G401.6 (cell line): Measurements from ENCODE around the gene S1PR5.
"Not testable (repeated sequence)": the region's sequence is repeated elsewhere in the genome, so short reads cannot be mapped to it uniquely, and the experiment has no call there.

ENCODE experiments used
- FAIRE-seq: peaks from 2 replicates; lab custom pipeline; 2012; peaks lifted over from hg19 to GRCh38; lab: Jason Lieb, UNC

Gene S1PR5

GRCh38 chr19:10544242-10544752 is 27.1 kb upstream of the S1PR5 start:
- no peak for FAIRE-seq

DNA sequence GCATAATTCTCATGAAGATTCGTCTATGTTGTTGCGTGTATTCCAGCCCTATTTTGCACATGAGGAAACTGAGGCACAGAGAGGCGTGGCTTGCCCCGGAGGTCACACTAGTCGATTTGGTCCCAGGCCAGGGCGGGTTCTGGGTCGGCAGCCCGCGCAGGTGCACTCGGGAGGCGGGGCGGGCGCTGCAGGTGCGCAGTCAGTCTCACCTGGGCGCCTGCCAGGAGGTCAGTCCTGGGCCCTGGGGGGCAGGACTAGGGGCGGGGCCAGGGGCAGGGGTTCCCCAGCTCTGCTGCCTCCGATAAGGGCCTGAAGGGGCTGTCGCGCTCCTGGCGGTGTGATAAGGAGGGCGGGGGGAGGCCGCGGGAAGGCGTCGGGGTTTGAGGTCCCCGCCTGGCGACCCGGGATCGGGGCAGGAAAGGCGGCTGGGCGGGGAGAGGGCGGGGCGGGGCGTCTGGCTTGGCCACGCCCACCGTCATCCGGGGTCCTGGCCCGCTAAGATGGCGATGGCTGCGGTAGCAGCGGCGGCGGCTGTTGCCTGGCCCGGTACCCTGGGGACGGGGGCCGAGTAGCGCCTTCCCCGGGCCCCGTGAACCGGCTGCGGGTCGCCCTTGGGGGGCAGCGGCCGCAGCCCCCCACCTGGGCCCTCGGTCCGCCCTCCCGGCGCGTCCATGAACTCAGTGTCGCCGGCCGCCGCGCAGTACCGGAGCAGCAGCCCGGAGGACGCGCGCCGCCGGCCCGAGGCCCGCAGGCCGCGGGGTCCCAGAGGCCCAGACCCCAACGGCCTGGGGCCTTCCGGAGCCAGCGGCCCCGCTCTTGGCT is 26.4 kb upstream of the S1PR5 start, which contains the start of gene ATG4D:
TSS of gene ATG4D (plus strand) at position 485 of the 822 bp plus-strand sequence. CDS start at position 672, 187 bp downstream.
- no peak for FAIRE-seq

DNA sequence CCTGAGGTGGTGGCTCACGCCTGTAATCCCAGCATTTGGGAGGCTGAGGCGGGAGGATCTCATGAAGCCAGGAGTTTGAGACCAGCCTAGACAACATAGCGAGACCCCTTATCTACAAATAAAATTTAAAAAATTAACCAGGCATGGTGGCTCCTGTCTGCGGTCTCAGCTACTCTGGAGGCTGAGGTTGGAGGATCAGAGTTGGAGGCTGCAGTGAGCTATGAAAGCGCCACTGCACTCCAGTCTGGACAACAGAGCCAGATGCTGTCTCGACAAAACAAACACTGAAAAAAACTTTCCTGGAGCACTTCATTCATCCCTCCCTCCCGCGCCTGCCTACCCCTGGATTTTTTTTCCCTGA is 25.8 kb upstream of the S1PR5 start:
- no peak for FAIRE-seq

DNA sequence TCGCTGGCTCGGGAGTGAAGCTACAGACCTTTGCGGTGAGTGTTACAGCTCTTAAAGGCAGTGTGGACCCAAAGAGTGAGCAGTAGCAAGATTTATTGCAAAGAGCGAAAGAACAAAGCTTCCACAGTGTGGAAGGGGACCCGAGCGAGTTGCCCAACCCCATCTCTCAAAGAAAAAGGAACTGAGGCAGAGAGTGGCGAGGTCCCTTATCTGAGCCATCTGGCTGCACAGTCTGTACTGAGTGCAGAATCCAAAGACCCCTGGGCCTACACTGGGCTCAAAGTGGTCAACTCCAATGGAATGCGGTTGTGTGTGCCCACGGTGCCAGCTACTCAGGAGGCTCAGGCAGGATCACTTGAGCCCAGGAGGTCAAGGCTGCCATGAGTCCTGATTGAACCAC is 21.8 kb upstream of the S1PR5 start:
- FAIRE-seq, result not testable (repeated sequence)

DNA sequence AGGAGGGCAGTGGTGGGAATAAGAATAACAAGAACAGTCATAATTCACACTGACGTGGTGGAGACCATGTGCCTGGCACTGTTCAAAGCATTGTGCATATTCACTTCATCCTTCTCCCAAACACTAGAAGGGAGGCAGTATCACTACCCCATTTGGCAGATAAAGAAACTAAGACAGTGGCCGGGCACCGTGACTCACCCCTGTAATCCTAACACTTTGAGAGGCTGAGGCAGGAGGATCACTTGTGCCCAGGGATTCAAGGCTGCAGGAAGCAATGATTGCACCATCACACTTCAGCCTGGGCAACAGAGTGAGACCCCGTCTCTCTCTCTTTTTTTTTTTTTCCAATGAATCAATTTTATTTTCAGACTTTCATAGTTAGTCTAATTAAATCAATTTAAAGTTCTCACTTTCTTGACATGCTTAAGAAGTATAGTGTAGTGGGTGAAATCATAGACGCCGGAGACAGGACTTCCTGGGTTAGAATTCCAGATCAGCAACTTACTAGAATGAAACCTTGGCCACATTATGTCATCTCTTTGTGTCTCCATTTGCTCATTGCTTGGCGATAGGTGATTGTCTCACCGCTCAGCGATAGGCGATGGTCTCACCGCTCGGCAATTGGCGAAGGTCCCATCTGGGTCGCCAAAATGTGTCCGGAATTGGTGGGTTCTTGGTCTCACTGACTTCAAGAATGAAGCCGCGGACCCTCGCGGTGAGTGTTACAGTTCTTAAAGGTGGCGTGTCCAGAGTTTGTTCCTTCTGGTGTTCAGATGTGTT is 21.1 kb upstream of the S1PR5 start:
- no peak for FAIRE-seq

- no peak for FAIRE-seq
Measured at GRCh38 chr19:10537668-10538067, 20.4 kb upstream of the S1PR5 start.

GRCh38 chr19:10535613-10536012 is 18.4 kb upstream of the S1PR5 start:
- no peak for FAIRE-seq

DNA sequence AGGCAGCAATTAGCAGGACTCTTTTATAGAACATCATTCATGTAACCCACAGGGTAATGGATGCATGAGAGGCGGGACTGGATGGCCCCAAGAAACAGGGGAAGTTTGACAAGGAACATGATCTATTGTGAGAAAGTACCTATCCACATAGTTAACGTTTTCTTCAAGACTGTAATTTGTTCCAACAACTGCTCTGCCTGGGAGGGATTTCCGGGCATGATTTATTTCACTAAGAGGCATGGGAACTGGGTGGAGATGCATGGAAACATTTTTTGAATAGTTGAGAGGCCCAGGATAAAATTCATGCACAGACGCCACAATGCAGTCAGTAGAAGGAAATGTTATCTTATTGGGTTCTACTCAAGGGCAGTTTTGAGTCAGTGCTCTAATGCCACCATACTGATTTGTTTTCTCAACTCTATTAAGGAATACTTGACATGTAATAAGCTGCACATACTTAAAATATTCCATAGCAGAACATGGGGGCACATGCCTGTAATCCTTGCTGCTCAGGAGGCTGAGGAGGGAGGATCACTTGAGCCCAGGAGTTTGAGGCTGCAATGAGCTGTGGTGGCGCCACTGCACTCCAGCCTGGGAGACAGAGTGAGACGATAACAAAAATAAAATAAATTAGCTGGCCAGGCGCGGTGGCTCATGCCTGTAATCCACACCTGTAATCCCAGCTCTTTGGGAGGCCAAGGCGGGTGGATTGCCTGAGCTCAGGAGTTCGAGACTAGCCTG is 16.6 kb upstream of the S1PR5 start:
- no peak for FAIRE-seq

DNA sequence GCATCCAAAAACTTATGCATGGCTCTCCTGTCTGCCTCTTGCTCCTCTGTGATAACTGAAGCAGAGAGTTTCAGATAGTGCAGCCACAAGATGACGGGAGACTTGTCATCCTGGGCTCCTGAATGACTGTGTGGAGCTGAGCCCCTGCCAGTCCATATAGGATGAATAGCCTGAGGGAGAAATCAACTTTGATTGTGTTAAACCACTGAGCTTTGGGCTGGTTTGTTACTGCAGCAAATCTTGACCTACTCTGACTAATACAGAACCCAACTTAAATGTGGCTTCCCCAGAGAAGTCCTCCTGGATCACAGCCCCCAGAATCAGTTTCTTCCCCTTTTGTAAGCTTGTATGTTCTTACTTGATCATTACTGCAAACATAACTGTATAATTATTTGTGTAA is 15.2 kb upstream of the S1PR5 start:
- no peak for FAIRE-seq

- FAIRE-seq, result not testable (repeated sequence)
Measured at GRCh38 chr19:10526887-10527286, 9.6 kb upstream of the S1PR5 start.

DNA sequence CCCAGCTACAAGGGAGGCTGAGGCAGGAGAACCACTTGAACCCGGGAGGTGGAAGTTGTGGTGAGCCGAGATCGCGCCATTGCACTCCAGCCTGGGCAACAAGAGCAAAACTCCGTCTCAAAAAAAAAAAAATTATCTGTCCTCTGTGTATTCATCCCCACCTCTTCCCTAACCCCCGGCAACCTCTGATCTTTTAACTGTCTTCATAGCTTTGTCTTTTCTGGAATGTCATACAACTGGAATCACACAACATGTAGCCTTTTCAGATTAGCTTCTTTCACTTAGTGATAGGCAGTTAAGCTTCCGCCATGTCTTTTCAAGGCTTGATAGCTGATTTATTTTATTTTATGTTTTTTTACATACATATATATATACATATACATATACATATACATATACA is 8.4 kb upstream of the S1PR5 start:
- no peak for FAIRE-seq

DNA sequence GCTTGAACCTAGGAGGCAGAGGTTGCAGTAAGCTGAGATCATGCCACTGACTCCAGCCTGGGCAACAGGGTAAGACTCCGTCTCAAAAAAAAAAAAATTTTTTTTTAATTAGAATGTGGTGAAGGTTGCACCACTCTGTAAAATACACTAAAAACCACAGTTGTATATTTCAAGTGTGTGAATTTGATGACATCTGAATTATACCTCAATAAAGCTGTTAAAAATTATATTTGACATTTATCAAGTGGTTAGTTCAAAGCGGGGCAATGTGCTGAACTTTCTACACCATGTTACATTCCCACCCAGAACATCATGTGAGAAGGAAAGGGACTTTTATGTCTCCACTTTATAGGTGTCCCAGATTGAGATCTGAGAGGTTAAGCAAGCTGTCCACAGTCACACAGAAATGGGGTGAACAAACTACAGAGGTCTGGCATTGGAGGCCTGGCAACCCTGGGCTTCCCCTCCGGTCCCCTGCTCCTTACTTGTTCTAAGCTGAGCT is 5.9 kb upstream of the S1PR5 start:
- no peak for FAIRE-seq

DNA sequence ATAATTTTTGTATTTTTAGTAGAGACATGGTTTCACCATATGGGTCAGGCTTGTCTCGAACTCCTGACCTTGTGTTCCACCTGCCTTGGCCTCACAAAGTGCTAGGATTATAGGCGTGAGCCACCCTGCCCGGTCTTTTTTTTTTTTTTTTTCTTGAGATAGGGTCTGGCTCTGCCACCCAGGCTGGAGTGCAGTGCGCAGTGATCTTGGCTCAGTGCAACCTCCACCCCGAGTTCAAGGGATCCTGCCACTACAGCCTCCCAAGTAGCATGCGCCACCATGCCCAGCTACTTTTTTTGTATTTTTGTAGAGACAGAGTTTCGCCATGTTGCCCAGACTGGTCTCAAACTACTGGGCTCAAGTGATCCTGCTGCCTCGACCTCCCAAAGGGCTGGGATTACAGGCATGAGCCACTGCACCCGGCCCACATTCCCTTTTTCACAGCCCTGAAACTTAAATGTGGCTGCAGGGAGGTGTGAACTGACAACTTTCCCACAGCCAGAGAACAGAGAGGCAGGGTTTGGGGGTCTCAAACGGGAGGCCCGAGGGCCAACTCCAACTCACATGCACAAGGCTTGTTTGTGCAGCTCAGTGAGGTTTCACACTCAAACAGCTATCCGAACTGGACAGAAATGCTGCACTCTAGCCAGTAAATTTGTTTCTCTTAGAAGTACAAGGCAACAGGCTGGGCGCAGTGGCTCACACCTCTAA is 4.4 kb upstream of the S1PR5 start:
- FAIRE-seq, result no peak

GRCh38 chr19:10520652-10521318 is 3.5 kb upstream of the S1PR5 start:
- no peak for FAIRE-seq

DNA sequence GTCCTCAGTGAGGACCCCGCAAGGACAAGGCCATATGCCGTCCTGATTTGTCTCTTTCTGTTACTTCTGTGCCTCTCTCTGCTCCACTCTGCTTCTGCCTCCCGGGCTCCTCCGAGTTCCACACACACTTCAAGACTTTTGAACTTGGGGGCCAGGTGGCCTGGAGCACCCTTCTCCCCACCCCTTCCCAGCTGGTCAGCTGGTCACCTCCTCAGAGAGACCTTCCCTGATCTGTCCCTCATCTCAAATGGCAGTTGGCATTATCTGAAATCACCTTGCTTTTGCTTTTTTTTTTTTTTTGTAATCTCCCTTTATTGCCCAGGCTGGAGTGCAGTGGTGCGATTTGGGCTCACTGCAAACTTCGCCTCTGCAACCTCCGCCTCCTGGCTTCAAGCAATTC is 2.2 kb upstream of the S1PR5 start:
- FAIRE-seq, result no peak

- no peak for FAIRE-seq
Measured at GRCh38 chr19:10518444-10519361, 1.5 kb upstream of the S1PR5 start.

GRCh38 chr19:10517760-10518443 is 655 bp upstream of the S1PR5 start:
- no peak for FAIRE-seq

DNA sequence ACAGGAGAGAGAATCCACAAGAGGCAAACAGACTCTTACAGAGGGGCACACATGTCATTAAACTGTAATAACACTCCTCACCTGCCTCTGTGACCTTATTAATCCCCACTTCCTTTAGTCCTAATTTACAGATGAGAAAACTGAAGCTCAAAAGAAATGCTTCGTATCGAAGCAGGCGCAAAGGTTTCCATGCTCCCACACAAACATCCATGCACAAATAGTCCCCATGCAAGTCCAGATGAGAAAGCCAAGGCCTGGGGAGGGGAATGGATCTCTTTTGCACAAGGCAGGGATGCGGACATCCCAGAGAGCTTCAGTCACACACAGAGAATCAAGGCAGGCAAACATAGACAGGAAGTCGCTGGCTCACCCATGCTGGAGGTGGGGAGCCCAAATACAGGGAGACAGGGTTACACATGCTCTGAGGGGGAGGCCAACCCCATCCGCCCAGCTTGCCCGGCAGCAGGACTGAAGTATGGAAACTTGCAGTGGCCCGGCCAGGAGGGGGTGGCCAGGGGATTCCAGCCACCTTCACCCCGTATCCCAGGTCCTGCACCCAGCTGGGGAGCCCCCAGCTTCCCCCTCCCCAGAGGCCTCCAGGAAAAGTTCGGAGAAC is 468 bp downstream of the S1PR5 start:
- FAIRE-seq, result no peak

- FAIRE-seq, result no peak
Measured at GRCh38 chr19:10516064-10516385, 1.2 kb downstream of the S1PR5 start.
